Measurements from ENCODE around the gene FBXL15. TPM values are rescaled to one million over a fixed set of nuclear protein-coding genes. Genes with fewer than 3 reads are reported as not detected.

Gene FBXL15
- total RNA-seq, 1 donor from 2014 or later = 3.1 TPM

DNA sequence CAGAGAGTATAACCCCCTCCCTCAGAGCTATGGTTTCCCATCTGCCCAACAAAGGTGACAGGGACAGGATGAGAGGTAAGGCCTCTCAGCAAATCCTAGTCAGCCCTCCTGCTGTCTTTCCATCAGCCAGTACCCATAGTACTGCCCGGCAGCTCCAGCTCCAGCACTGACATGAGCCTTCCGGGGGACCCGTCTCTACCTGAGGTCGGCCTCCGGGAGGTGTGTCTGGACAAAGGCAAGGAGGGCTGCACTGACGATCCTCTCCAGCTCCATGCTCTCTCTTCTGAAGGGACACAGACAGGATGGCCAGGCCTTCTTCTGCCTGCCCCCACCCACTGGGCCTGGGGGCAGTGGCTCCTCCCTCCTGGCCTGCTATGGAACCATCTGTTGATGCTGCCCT is 4.3 kb downstream of the FBXL15 start:
- H3K27me3 ChIP-seq (ENCODE audit: control insufficient read depth in 3 of 3, insufficient read depth in 3 of 3, low read length in 3 of 3) = no peaks in the 10 kb centered on the region
- H3K9ac ChIP-seq (ENCODE audit: low read depth in 1 of 3, low read length in 3 of 3) = no peak overlapping the region
- H3K36me3 ChIP-seq (ENCODE audit: control insufficient read depth in 3 of 3, insufficient read depth in 3 of 3, low read length in 3 of 3) = peaks cover 19 to 22% (median 20%) of the 10 kb centered on the region in 3 donors
- peaks cover 22 to 26% (median 25%) of the 10 kb centered on the region in 3 donors for H3K4me1 ChIP-seq (ENCODE audit: control insufficient read depth in 3 of 3, insufficient read depth in 3 of 3, low read length in 3 of 3)
- H3K27ac ChIP-seq (ENCODE audit: low read depth, low read length) = no peak overlapping the region
- H3K4me3 ChIP-seq (ENCODE audit: low read length in 3 of 3) = no peak overlapping the region
- H3K9me3 ChIP-seq (ENCODE audit: control insufficient read depth in 3 of 3, low read length in 3 of 3) = no peaks in the 10 kb centered on the region

DNA sequence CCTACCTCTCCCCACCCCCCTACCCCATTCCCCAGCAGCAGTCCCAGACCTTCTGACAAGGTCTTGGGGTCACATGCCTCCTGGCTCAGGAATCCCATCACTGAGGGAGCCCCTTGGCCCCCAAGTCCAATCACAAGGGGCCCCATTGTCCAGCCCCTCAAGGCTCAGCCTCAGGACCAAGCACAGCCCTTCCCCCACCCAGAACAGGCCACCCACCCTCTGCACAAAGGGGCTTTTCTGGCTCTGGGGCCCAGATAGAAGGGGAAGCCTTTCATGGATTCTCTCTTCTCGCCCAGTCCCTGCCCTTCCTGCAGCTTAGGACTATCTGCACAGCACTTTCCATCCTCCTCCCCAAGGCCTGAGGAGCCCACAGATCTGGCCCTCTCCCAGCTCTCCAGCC is 4.8 kb downstream of the FBXL15 start:
- Histone ChIP-seq H3K27me3 (ENCODE audit: control insufficient read depth in 3 of 3, insufficient read depth in 3 of 3, low read length in 3 of 3) (no peaks in the 10 kb centered on the region), H3K4me3 (ENCODE audit: low read length in 3 of 3) (no peak overlapping the region), H3K9me3 (ENCODE audit: control insufficient read depth in 3 of 3, low read length in 3 of 3) (no peaks in the 10 kb centered on the region), H3K9ac (ENCODE audit: low read depth in 1 of 3, low read length in 3 of 3) (no peak overlapping the region), H3K27ac (ENCODE audit: low read depth, low read length) (no peak overlapping the region), H3K4me1 (ENCODE audit: control insufficient read depth in 3 of 3, insufficient read depth in 3 of 3, low read length in 3 of 3) (peaks cover 17 to 22% (median 19%) of the 10 kb centered on the region in 3 donors), H3K36me3 (ENCODE audit: control insufficient read depth in 3 of 3, insufficient read depth in 3 of 3, low read length in 3 of 3) (peaks cover 19 to 22% (median 20%) of the 10 kb centered on the region in 3 donors)

DNA sequence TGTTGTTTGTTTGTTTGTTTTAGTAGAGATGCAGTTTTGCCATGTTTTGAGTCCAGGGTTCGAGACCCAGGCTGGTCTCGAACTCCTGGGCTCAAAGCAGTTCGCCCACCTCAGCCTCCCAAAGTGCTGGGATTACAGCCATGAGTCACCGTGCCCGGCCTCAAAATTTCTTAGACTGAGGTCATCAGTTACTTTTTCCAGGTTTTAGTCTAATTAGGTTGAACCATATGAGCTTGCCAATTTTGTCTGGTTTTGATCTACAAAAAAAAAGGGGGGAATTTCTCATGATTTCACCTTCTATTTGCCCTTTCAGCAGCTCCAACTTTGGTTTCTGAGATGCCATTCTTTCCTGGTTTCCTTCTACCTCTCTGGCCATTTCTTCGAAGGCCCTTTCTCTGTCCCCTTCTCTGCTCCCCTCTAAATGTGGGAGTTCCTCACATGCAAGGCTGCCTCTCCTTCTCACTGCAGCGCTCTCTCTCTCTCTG is 6.2 kb downstream of the FBXL15 start:
- H3K4me1 ChIP-seq (ENCODE audit: control insufficient read depth in 3 of 3, insufficient read depth in 3 of 3, low read length in 3 of 3) = peaks cover 21 to 23% (median 22%) of the 10 kb centered on the region in 3 donors
- no peaks in the 10 kb centered on the region for H3K27me3 ChIP-seq (ENCODE audit: control insufficient read depth in 3 of 3, insufficient read depth in 3 of 3, low read length in 3 of 3)
- no peaks in the 10 kb centered on the region for H3K9me3 ChIP-seq (ENCODE audit: control insufficient read depth in 3 of 3, low read length in 3 of 3)
- H3K4me3 ChIP-seq (ENCODE audit: low read length in 3 of 3) = no peak overlapping the region
- H3K36me3 ChIP-seq (ENCODE audit: control insufficient read depth in 3 of 3, insufficient read depth in 3 of 3, low read length in 3 of 3) = peaks cover 19 to 22% (median 20%) of the 10 kb centered on the region in 3 donors
- no peak overlapping the region for H3K27ac ChIP-seq (ENCODE audit: low read depth, low read length)
- H3K9ac ChIP-seq (ENCODE audit: low read depth in 1 of 3, low read length in 3 of 3) = no peak overlapping the region

DNA sequence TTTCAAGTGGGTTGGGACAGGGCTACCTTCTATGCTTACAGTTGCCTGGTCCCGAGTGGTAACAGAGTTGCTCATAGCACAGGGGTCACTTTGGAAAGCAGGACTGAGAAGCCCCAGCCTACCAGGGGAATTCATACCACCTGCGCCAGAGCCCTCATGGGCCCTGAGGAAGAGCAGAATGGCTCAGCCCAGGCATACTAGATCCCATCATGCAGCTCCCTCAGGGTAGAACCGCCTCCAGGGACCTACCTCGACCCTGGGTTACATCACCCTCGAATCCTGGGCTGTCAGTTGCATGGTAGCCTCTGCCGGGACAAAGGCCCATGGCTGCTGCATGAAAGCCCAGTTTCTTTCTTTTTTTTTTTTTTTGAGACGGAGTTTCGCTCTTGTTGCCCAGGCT is 8.8 kb downstream of the FBXL15 start:
- no peak overlapping the region for H3K27ac ChIP-seq (ENCODE audit: low read depth, low read length)
- no peak overlapping the region for H3K4me3 ChIP-seq (ENCODE audit: low read length in 3 of 3)
- H3K27me3 ChIP-seq (ENCODE audit: control insufficient read depth in 3 of 3, insufficient read depth in 3 of 3, low read length in 3 of 3) = peaks cover 3 to 10% (median 5%) of the 10 kb centered on the region in 3 donors
- no peak overlapping the region for H3K9ac ChIP-seq (ENCODE audit: low read depth in 1 of 3, low read length in 3 of 3)
- peaks cover 10 to 14% (median 13%) of the 10 kb centered on the region in 3 donors for H3K4me1 ChIP-seq (ENCODE audit: control insufficient read depth in 3 of 3, insufficient read depth in 3 of 3, low read length in 3 of 3)
- H3K9me3 ChIP-seq (ENCODE audit: control insufficient read depth in 3 of 3, low read length in 3 of 3) = no peaks in the 10 kb centered on the region
- peaks cover 4 to 8% (median 7%) of the 10 kb centered on the region in 3 donors for H3K36me3 ChIP-seq (ENCODE audit: control insufficient read depth in 3 of 3, insufficient read depth in 3 of 3, low read length in 3 of 3)

DNA sequence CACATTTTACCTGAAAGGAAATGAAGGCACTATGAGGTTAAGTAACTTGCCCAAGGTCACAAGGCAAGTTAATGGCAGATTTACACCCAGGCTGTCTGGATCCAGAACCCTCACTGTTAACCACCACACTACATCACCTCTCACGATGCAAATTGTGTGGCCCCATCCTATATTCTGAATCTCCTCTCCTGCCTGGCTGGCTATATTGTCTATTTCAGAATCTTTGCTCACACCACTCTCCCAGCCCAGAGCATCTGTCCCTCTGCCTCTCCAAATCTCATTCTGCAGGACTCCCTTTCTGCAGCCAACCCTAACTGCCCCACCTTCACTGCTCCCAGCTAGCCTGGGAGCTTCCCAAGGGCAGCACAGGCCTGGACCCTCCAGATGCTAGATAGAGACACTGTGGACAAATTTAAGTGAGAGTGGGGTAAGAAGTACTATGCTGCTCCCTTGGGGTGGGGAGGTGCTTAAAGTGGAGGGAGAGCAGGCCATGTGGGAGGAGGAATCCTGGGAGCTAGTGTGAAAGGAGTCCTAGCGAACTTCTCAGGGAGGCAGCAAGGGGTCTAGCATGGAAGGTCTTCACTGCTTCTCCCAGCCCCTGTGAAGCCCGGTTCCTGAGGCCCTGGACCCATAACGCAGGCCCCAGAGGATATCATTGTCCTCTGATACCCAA is 11.0 kb downstream of the FBXL15 start:
- Histone ChIP-seq H3K9ac (ENCODE audit: low read depth in 1 of 3, low read length in 3 of 3) (peak overlapping the region; percentile 93 to 96 (median 93)), H3K36me3 (ENCODE audit: control insufficient read depth in 3 of 3, insufficient read depth in 3 of 3, low read length in 3 of 3) (peaks cover 3% of the 10 kb centered on the region in 3 donors), H3K4me1 (ENCODE audit: control insufficient read depth in 3 of 3, insufficient read depth in 3 of 3, low read length in 3 of 3) (peaks cover 12 to 21% (median 20%) of the 10 kb centered on the region in 3 donors), H3K27me3 (ENCODE audit: control insufficient read depth in 3 of 3, insufficient read depth in 3 of 3, low read length in 3 of 3) (peaks cover 6 to 20% (median 11%) of the 10 kb centered on the region in 3 donors), H3K27ac (ENCODE audit: low read depth, low read length) (peak overlapping the region; percentile 74), H3K4me3 (ENCODE audit: low read length in 3 of 3) (peak overlapping the region; percentile 96 to 99 (median 98)), H3K9me3 (ENCODE audit: control insufficient read depth in 3 of 3, low read length in 3 of 3) (no peaks in the 10 kb centered on the region)

DNA sequence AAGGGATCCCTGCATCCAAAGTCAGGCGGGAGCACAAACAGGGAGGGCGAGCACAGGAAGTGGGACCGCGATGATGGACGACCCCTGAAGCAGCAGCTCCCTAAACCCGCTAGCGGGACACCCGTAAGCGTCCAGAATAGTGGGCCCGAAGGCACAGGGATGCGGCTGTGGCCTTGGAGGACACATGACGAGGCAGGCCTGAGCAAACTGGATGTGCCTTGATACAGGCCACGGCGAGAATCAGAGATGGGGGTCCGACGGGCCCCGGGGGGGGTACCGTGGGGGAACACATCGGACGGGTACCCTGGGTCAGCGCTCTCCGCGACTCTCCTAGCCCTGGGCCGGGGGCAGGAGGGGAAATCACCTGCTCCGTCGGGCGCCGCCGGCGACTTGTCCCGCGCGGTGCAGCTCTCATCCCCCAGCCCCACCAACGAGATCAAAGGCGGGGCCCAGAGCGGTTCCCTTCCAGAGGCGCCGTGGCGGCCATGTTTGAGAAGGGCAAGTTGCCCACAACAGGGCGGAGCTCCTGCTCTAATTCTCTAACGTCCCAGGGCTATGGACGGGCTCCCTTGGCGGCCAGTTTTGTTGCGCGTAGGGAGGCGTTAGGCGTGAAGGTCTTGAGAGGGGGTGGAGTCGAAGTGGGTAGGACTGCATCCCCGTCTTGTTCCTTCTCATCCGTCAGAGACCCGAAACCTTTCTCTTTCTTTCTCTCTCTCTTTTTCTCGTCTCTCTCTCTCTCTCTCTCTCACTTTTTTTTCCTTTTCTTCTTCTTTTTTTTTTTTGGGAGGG is 11.7 kb downstream of the FBXL15 start, which contains the start of gene CUEDC2:
TSS of gene CUEDC2 (minus strand) at position 413 of the 789 bp plus-strand sequence. CDS start 7,386 bp downstream, outside the sequence.
- H3K4me3 ChIP-seq (ENCODE audit: low read length in 3 of 3) = peak within 1 kb of the TSS; percentile 96 to 99 (median 98)
- H3K36me3 ChIP-seq (ENCODE audit: control insufficient read depth in 3 of 3, insufficient read depth in 3 of 3, low read length in 3 of 3) = peaks cover 0 to 3% (median under 1%) of the 10 kb centered on the region in 3 donors
- peak within 1 kb of the TSS; percentile 93 to 96 (median 93) for H3K9ac ChIP-seq (ENCODE audit: low read depth in 1 of 3, low read length in 3 of 3)
- H3K27me3 ChIP-seq (ENCODE audit: control insufficient read depth in 3 of 3, insufficient read depth in 3 of 3, low read length in 3 of 3) = peaks cover 6 to 22% (median 11%) of the 10 kb centered on the region in 3 donors
- H3K4me1 ChIP-seq (ENCODE audit: control insufficient read depth in 3 of 3, insufficient read depth in 3 of 3, low read length in 3 of 3) = peaks cover 12 to 21% (median 20%) of the 10 kb centered on the region in 3 donors
- H3K27ac ChIP-seq (ENCODE audit: low read depth, low read length) = peak within 1 kb of the TSS; percentile 74
- H3K9me3 ChIP-seq (ENCODE audit: control insufficient read depth in 3 of 3, low read length in 3 of 3) = no peaks in the 10 kb centered on the region

DNA sequence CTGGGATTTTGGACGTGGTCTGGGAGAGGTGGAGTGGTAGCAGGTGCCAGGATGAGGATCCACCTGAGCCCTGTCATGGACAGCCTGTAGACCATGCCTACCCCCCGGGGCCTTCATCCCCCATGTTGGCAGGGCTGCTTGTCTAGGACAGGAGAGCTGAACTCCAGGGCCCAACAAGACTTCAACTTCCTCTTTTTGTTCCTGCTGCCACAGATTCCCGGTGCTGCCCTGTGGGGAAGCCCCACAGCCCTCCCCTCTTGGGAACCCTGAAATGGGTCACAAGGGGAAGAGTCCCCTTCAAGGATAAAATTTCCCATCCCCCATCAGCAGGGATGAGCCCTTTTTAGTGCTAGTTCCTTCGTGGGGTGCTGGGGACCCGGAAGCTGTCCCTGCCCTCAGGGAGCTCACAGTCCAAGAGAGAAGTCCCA is 13.0 kb downstream of the FBXL15 start:
- no peak overlapping the region for H3K9ac ChIP-seq (ENCODE audit: low read depth in 1 of 3, low read length in 3 of 3)
- H3K4me3 ChIP-seq (ENCODE audit: low read length in 3 of 3) = no peak overlapping the region
- H3K27me3 ChIP-seq (ENCODE audit: control insufficient read depth in 3 of 3, insufficient read depth in 3 of 3, low read length in 3 of 3) = peaks cover 6 to 23% (median 11%) of the 10 kb centered on the region in 3 donors
- peaks cover 0 to 3% (median 0%) of the 10 kb centered on the region in 3 donors for H3K36me3 ChIP-seq (ENCODE audit: control insufficient read depth in 3 of 3, insufficient read depth in 3 of 3, low read length in 3 of 3)
- H3K9me3 ChIP-seq (ENCODE audit: control insufficient read depth in 3 of 3, low read length in 3 of 3) = no peaks in the 10 kb centered on the region
- H3K4me1 ChIP-seq (ENCODE audit: control insufficient read depth in 3 of 3, insufficient read depth in 3 of 3, low read length in 3 of 3) = peaks cover 12 to 21% (median 20%) of the 10 kb centered on the region in 3 donors
- no peak overlapping the region for H3K27ac ChIP-seq (ENCODE audit: low read depth, low read length)

DNA sequence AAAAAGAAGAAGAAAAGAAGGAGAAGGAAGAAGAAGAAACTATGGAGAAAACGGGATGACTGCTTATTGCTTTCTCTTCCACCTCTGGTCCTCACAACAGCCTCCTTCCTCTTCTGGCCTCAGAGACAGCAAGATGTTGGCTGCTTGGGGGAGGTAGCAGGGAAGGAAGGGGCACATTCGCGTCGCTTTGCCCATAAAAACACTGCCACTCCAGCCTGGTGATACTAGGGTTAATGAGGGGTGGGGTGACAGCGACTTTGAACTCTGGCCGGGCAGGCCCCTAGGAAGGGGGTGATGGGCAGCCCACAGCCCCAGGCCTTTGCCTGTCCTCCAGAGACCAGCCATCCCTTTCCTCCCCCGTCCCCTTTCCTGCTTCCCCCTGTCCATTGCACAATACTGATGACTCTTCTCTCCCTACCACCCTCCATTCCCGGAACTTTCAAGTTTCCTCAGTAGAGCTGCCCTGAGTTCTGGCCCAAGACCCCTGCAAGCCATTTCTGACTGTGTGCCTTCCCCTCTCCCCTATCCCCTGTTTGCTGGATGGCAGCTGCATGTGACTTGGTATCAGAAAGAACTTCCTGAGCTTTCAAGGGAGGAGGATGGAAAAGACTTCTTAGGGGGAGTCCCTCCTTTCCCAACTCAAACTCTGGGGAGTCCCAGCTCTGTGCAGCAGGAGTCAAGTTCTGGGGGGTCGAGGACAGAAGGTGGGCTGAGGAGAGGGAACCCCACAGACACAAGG is 13.9 kb downstream of the FBXL15 start:
- peaks cover 12 to 21% (median 20%) of the 10 kb centered on the region in 3 donors for H3K4me1 ChIP-seq (ENCODE audit: control insufficient read depth in 3 of 3, insufficient read depth in 3 of 3, low read length in 3 of 3)
- H3K9ac ChIP-seq (ENCODE audit: low read depth in 1 of 3, low read length in 3 of 3) = no peak overlapping the region
- no peaks in the 10 kb centered on the region for H3K9me3 ChIP-seq (ENCODE audit: control insufficient read depth in 3 of 3, low read length in 3 of 3)
- peak overlapping the region in 1 of 3 donors; percentile 22 for H3K4me3 ChIP-seq (ENCODE audit: low read length in 3 of 3)
- H3K36me3 ChIP-seq (ENCODE audit: control insufficient read depth in 3 of 3, insufficient read depth in 3 of 3, low read length in 3 of 3) = peaks cover 0 to 3% (median 0%) of the 10 kb centered on the region in 3 donors
- H3K27ac ChIP-seq (ENCODE audit: low read depth, low read length) = peak overlapping the region; percentile 56
- H3K27me3 ChIP-seq (ENCODE audit: control insufficient read depth in 3 of 3, insufficient read depth in 3 of 3, low read length in 3 of 3) = peaks cover 6 to 23% (median 11%) of the 10 kb centered on the region in 3 donors

DNA sequence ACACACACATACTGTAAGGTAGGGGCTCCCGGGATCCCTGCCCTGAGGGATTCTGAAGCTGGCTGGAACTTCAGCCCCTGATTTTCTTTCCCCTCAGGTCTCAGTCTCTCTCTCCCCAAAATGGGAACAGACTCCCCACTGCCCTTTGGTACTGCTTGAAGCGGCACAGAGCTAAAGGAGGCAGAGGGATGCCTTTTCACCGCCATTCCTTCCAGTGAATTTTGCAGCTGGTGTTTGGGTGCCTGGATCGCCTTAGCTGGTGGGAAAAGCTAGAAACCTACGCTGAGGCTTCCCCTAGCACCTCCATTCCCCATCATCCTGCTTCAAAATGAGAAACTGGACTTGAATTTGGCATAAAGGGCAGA is 14.5 kb downstream of the FBXL15 start:
- Histone ChIP-seq H3K4me3 (ENCODE audit: low read length in 3 of 3) (peak overlapping the region in 1 of 3 donors; percentile 1), H3K36me3 (ENCODE audit: control insufficient read depth in 3 of 3, insufficient read depth in 3 of 3, low read length in 3 of 3) (peaks cover 0 to 3% (median 0%) of the 10 kb centered on the region in 3 donors), H3K4me1 (ENCODE audit: control insufficient read depth in 3 of 3, insufficient read depth in 3 of 3, low read length in 3 of 3) (peaks cover 12 to 21% (median 20%) of the 10 kb centered on the region in 3 donors), H3K9ac (ENCODE audit: low read depth in 1 of 3, low read length in 3 of 3) (peak overlapping the region in 1 of 3 donors; percentile 0), H3K9me3 (ENCODE audit: control insufficient read depth in 3 of 3, low read length in 3 of 3) (no peaks in the 10 kb centered on the region), H3K27ac (ENCODE audit: low read depth, low read length) (peak overlapping the region; percentile 56), H3K27me3 (ENCODE audit: control insufficient read depth in 3 of 3, insufficient read depth in 3 of 3, low read length in 3 of 3) (peaks cover 6 to 23% (median 11%) of the 10 kb centered on the region in 3 donors)

All from skeletal muscle tissue (tissue), 4 donors.